ENCODE data around the gene MRPS10.

MRPS10 gene

GRCh38 chr6:42173101-42173500 lies 44.6 kb downstream of the MRPS10 start, which contains the start of gene GUCA1A:
Gene GUCA1A (plus strand): TSS chr6:42173364. CDS start chr6:42173614, 250 bp downstream.
- DNase-seq = peak; percentile 92

DNA sequence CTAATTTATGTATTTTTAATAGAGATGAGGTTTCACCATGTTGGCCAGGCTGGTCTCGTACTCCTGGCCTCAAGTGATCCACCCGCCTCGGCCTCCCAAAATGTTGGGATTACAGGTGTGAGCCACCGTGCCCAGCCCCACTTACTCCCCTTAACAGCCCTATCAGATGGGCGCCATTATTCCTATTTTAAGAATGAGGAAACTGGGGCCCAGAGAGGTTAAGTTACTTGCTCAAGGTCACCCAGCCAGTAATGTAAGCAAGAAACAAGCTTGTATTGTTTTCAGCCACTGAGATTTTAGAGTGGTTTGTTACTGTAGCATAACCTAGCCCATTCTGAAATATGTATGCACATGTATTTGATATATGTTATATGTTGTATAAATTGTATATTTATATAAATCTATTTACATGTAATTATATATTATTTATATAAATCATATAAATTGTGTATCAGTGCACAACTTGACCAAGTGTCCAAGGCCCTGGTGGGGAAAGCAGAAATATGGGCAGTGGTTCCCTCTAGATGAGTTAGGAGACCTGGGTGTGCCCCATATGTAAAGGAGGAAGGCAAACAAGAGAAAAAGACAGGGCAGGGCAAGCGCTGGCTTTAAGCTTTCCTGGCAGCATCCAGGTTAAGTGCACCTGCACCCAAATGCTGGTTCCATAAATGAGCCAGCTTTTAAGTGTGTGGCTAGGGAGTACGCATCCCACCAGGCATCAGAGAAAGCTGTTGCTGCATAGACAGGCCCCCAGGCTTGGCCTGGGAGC lies 45.7 kb downstream of the MRPS10 start:
- no peak for DNase-seq

- peak; percentile 51 for DNase-seq
Observed at GRCh38 chr6:42169780-42170179, 47.9 kb downstream of the MRPS10 start.

DNA sequence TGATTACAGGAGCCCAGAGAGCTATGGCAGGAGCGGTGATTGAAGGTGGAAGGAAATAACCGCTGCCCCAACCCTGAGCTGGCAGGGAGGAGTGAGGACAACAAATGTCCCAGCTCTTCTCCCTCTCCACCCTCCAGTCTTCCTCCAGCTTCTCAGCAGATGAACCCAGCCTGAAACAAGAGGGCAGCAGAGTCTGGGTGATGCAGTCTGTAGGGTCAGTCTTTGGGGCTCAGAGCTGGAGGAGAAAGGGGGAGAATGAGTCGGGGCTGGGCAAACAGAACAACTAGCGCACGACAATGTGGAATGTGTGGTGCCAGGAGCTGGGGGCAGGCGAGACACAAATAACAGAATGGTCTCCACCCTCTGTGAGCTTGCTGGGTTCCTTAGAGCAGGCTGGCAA lies 49.0 kb downstream of the MRPS10 start:
- no peak for DNase-seq

DNA sequence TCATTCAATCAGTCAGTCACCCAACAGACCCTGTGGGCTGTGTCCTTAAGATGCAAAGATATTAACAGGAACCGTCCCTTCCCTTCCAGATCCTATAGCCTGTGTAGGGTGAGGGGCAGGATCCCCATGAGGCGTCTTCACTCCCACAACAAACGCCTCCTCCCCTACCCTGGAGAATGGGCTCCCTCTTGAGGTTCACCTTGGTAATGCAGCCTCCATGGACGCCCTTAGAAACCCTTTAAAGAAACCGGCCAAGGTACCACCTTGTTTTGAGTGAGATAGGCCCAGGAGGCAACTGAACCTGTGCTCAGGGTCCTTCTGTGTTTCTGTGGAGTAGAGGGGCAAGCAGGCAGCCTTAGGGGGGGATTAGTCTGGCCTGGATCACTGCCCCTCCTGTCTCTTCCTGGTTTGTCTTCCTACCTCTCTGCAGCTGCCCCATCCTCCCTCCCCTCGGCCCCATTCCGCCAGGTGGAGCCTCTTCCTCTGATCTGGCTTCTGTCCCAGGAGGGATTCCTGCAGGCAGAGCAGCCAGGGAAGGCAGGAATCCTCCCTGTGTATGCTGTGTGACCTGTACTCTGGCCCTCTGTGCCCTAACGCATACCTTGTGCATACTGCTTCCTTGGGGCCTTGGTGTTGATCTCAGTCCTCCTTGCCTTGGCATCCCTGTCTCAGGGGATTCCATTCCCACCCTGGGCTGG lies 51.1 kb downstream of the MRPS10 start:
- peak; percentile 95 for DNase-seq

- no peak for DNase-seq
Observed at GRCh38 chr6:42165016-42165415, 52.6 kb downstream of the MRPS10 start.

DNA sequence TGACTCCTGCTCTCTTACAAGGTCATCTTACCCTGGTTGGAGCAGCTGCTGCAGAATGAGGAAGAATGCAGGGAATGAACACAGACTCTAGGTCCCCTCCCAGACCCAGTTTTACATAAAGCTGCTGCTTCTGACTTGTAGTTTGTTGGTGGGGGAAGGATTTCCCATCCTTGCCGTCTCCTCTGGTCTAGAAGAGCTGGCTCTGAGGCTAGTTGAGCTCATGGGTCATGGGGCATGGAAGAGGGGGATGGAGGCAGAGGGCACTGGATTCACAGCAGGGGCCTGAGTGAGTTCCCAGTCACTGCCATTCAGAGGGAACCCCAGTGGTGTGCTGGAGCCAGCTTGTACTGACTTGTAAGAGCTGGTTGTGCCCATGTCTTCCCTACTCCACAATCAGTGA lies 53.7 kb downstream of the MRPS10 start:
- DNase-seq = no peak

DNA sequence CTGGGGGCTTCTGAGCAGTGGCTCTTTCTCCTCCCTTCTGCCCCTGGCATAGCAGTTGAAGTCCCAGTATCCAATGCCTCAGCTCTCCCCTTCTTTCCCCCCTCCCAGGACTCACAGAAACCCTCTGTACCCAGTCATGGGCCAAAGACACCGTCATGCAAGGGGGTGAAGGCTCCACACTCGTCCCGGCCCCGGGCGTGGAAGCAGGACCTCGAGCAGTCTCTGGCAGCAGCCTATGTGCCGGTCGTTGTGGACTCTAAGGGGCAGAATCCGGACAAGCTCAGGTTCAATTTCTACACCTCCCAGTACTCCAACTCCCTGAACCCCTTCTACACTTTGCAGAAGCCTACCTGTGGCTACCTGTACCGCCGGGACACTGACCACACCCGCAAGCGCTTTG lies 54.8 kb downstream of the MRPS10 start:
- DNase-seq = no peak

DNA sequence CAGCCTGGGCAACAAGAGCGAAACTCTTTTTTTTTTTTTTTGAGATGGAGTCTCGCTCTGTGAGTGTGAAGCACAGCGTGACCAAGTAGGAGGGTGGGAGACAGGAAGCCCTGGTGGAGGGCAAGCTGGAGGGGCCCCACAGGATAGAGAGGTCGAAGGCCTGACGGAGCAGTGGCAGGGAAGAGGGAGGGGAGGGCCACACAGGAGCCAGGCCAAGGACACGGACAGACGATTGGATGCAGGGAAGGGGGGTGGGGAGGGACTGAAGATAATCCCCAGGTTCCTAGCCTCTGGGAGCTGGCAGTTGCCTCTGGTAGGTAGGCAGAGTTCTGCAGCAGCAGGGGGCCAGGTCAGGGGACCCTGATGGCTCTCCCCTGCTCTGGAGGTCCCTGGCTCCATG lies 55.3 kb downstream of the MRPS10 start:
- peak; percentile 82 for DNase-seq

- peak; percentile 38 for DNase-seq
Observed at GRCh38 chr6:42159431-42160024, 58.1 kb downstream of the MRPS10 start.

DNA sequence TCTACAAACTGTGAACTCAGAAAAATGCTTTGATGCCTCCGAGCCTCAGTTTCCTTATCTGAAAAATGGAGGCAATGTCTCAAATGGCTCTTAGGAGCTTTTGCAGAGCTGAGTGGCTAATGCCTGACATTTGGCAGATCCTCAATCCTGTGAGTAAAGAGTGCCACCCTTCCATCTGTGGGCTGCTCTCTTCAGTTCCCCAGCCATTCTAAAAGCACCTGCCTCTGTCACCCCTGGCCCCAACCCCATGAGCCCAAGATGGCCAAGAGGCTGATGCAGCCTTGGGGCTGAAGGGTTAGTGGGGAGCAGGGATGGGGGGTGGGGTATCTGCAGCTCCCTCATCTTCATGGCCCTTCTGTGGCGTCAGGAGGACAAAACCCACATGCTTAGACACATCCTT lies 59.0 kb downstream of the MRPS10 start:
- DNase-seq = no peak

DNA sequence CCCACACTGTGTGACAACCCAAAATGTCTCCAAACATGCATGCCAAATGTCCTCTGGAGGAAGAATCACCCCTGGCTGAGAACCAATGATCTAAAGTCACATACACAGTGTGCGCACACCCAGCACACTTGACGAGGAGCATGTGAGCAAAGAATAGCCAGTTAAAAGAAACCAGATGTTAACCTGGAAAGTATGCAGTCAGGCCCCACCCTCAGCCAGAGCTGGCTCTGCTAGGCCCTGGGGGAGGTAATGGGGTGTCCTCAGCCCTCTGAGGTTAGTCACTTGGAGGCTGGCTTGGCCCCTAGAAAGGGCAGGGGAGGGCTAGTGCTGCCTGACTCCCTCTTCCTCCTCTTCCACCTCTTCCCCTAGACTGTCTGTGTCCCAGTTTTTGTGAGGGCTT lies 59.6 kb downstream of the MRPS10 start:
- DNase-seq = no peak
